SU-DHL-6 (cell line): ENCODE data around the gene HLA-DQB1.

Source experiments
- H2AFZ ChIP-seq: fragments of 200-600 bp; sonication (generic); 2 replicates; pipeline ENCODE4 v1.6.1; 2014; ENCODE audit warnings: low read depth, mild to moderate bottlenecking, moderate library complexity, mixed read lengths, antibody characterized with exemption, low read length; ENCODE audit not compliant: severe bottlenecking
- H3F3A ChIP-seq: fragments of 200-600 bp; shearing (Covaris generic); 2 replicates; pipeline ENCODE4 v1.6.0; 2016; ENCODE audit warnings: antibody characterized with exemption, mild to moderate bottlenecking; ENCODE audit not compliant: insufficient read depth
- H3K27ac ChIP-seq: fragments of 200-600 bp; sonication (generic); 2 replicates; pipeline ENCODE4 v1.5.1; 2016; ENCODE audit warnings: low read depth, mild to moderate bottlenecking, low read length, moderate library complexity, mixed read lengths
- H3K27me3 ChIP-seq: fragments of 200-600 bp; sonication (generic), shearing (Covaris generic); 2 replicates; pipeline ENCODE4 v1.6.0; 2014; ENCODE audit warnings: mild to moderate bottlenecking, low read length
- H3K36me3 ChIP-seq: fragments of 200-600 bp; sonication (generic); 2 replicates; pipeline ENCODE4 v1.6.1; 2014; ENCODE audit warnings: mild to moderate bottlenecking, low read length, mixed read lengths
- H3K4me2 ChIP-seq: fragments of 300-600, 200-600 bp; shearing (Covaris generic), sonication (generic); 2 replicates; pipeline ENCODE4 v1.6.0; 2014; ENCODE audit warnings: low read length, low read depth, mild to moderate bottlenecking; ENCODE audit not compliant: poor library complexity, severe bottlenecking
- H3K4me3 ChIP-seq: fragments of 200-600 bp; sonication (generic); 2 replicates; pipeline ENCODE4 v1.5.1; 2014; ENCODE audit warnings: antibody characterized with exemption, low read length, mild to moderate bottlenecking, mixed read lengths; ENCODE audit not compliant: insufficient read depth, poor library complexity, severe bottlenecking
- H3K79me2 ChIP-seq: fragments of 200-600 bp; sonication (generic); 2 replicates; pipeline ENCODE4 v1.6.1; 2014; ENCODE audit warnings: mild to moderate bottlenecking, low read length, moderate library complexity; ENCODE audit not compliant: insufficient read depth
- H3K9ac ChIP-seq: fragments of 200-600 bp; sonication (generic); 2 replicates; pipeline ENCODE4 v1.7.0; 2014; ENCODE audit warnings: mild to moderate bottlenecking, low read length
- H3K9me2 ChIP-seq: fragments of 200-600 bp; sonication (generic); replicated peaks from 2 replicates; pipeline ENCODE4 v1.6.1; 2014; ENCODE audit warnings: low read length; ENCODE audit not compliant: insufficient read depth
- H3K9me3 ChIP-seq: fragments of 200-600 bp; sonication (generic); 2 replicates; pipeline ENCODE4 v1.6.1; 2014; ENCODE audit warnings: low read length, mixed read lengths; ENCODE audit not compliant: insufficient read depth
- H4K20me1 ChIP-seq: fragments of 200-600 bp; sonication (generic); 2 replicates; pipeline ENCODE4 v1.6.1; 2014; ENCODE audit warnings: low read depth, mild to moderate bottlenecking, antibody characterized with exemption, low read length, moderate library complexity, mixed read lengths
- EZH2phosphoT487 ChIP-seq: fragments of 200-600 bp; sonication (generic), shearing (Covaris generic); conservative IDR thresholded peaks from 2 replicates; pipeline ENCODE4 v1.6.1; 2018; ENCODE audit warnings: mild to moderate bottlenecking, antibody characterized with exemption, low read length, moderate library complexity, mixed read lengths
- TF ChIP-seq, protein P1 (sequence below): fragments of 200-600 bp; sonication (generic); IDR thresholded peaks from one replicate; pipeline ENCODE4 v1.5.1; 2017; ENCODE audit warnings: antibody characterized with exemption, mild to moderate bottlenecking, low read length, moderate library complexity; ENCODE audit not compliant: insufficient read depth, poor library complexity, severe bottlenecking

HLA-DQB1 gene

DNA sequence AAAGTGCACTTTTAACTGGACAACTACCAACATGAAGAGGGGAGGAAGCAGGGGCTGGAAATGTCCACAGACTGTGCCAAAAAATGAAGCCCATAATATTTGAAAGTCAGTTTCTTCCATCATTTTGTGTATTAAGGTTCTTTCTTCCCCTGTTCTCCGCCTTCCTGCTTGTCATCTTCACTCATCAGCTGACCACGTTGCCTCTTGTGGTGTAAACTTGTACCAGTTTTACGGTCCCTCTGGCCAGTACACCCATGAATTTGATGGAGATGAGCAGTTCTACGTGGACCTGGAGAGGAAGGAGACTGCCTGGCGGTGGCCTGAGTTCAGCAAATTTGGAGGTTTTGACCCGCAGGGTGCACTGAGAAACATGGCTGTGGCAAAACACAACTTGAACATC, 25.3 kb downstream of the HLA-DQB1 start:
- Histone ChIP-seq H3K27me3 (no peaks in the 10 kb centered on the region), H3K36me3 (peaks cover 7% of the 10 kb centered on the region), H3K79me2 (peaks cover 30% of the 10 kb centered on the region), H3K4me2 (no peak overlapping the region), H3K9me2 (no peaks in the 10 kb centered on the region), H3F3A (peaks cover 7% of the 10 kb centered on the region; the same call in 1 of the 2 replicates), H3K4me3 (no peak overlapping the region), H3K27ac (no peak overlapping the region), H4K20me1 (no peaks in the 10 kb centered on the region), H3K9ac (no peak overlapping the region), H2AFZ (no peak overlapping the region), H3K9me3 (no peaks in the 10 kb centered on the region)
- TF ChIP-seq, protein P1, sequence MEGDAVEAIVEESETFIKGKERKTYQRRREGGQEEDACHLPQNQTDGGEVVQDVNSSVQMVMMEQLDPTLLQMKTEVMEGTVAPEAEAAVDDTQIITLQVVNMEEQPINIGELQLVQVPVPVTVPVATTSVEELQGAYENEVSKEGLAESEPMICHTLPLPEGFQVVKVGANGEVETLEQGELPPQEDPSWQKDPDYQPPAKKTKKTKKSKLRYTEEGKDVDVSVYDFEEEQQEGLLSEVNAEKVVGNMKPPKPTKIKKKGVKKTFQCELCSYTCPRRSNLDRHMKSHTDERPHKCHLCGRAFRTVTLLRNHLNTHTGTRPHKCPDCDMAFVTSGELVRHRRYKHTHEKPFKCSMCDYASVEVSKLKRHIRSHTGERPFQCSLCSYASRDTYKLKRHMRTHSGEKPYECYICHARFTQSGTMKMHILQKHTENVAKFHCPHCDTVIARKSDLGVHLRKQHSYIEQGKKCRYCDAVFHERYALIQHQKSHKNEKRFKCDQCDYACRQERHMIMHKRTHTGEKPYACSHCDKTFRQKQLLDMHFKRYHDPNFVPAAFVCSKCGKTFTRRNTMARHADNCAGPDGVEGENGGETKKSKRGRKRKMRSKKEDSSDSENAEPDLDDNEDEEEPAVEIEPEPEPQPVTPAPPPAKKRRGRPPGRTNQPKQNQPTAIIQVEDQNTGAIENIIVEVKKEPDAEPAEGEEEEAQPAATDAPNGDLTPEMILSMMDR, result no peak
- TF ChIP-seq EZH2phosphoT487, result no peak

DNA sequence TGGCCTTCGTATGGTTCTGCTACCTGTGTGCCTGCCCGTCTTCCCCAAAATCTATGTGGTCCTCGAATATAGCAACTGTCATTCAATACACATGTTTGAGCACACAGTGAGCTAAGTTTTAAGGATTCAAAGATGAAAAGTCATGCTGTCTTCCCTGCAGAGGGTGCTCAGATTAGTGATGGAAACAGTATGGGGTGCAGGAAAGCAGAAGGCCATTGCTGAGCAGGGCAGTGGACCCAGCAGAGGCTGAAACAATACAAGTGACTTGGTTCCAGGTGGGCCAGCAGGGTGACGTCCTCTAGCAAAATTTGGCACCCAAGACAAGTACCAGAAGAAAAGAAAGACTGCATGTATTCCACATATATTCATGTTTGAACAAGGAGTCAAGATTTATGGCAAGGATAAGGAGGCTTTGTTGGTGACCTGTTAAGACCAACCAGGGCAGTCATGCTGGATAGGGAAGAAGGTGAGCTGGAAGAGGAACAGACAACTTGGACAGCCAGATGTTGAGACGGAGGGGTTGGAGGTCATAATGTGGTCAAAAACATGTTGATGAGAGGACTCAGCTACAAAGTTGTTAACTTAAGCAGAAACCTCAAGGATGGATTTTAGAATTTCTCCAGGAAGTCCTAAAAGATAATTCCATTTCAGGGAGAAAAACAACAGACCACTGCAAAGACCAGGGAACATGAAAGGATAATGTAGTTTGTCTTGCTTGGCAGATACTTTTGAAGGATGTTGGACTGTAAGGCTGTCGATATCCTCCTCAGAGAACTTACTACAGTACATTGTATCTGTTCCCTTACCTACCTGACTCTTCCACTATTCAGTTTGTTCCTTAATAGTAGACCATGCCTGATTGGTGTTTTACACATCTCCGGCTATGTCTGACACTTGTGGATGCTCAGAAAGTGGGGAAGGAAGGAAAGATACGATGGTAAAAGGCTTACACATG, 26.7 kb downstream of the HLA-DQB1 start:
- H3K79me2 ChIP-seq, result peaks cover 30% of the 10 kb centered on the region
- H3K36me3 ChIP-seq, result peaks cover 7% of the 10 kb centered on the region
- H3K4me2 ChIP-seq, result peak overlapping the region; percentile 92
- H3K9me2 ChIP-seq, result no peaks in the 10 kb centered on the region
- no peaks in the 10 kb centered on the region for H4K20me1 ChIP-seq
- no peak for TF ChIP-seq EZH2phosphoT487
- H3K9me3 ChIP-seq, result no peaks in the 10 kb centered on the region
- H3K27ac ChIP-seq, result peak overlapping the region; percentile 70; the same call in 1 of the 2 replicates
- H2AFZ ChIP-seq, result no peak overlapping the region
- no peaks in the 10 kb centered on the region for H3K27me3 ChIP-seq
- H3K4me3 ChIP-seq, result peak overlapping the region; percentile 77
- peaks cover 12% of the 10 kb centered on the region; the same call in 1 of the 2 replicates for H3F3A ChIP-seq
- peak overlapping the region; percentile 64 for H3K9ac ChIP-seq

DNA sequence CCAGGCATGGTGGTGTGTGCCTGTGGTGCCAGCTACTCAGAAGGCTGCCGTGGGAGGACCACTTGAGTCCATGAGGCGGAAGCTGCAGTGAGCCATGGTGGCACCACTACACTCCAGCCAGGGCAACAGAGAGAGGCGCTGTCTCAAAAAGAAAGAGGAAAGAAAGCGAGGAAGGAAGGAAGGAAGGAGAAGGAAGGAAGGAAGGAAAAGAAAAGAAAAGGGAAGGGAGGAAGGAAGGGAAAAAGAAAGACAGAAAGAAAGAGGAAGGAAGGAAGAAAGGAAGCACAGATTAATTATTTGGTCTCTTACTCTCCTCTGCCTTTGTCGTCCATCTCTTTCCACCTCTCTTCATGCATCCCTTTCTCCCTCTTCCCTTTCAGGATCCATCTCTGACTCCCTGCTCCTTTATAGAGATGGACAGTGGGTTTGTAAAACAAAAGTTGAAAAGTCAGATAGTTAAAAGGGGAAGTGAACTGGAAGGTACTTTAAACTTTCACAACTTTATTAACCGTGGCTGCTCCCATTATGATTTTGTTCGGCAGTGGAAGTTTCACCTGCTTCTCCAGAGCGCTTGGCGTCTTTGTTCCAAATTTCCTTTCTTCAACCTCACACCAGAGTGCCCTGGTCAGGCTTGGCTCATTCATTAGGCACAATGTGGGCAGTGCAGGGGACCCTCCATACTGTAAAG, 27.8 kb downstream of the HLA-DQB1 start:
- H3K27ac ChIP-seq, result peak overlapping the region; percentile 70
- no peaks in the 10 kb centered on the region for H3K9me3 ChIP-seq
- no peaks in the 10 kb centered on the region for H4K20me1 ChIP-seq
- TF ChIP-seq EZH2phosphoT487, result no peak
- TF ChIP-seq, protein P1, result no peak
- H3K36me3 ChIP-seq, result peaks cover 3% of the 10 kb centered on the region; the same call in 1 of the 2 replicates
- H3K27me3 ChIP-seq, result no peaks in the 10 kb centered on the region
- peak overlapping the region; percentile 92 for H3K4me2 ChIP-seq
- H3K79me2 ChIP-seq, result peaks cover 30% of the 10 kb centered on the region
- H3K9ac ChIP-seq, result peak overlapping the region; percentile 64
- peak overlapping the region; percentile 77 for H3K4me3 ChIP-seq
- no peak overlapping the region for H2AFZ ChIP-seq
- no peaks in the 10 kb centered on the region for H3K9me2 ChIP-seq
- H3F3A ChIP-seq, result peaks cover 12% of the 10 kb centered on the region; the same call in 1 of the 2 replicates
